Measurements from ENCODE around the gene SYK.

Gene SYK

GRCh38 chr9:90909225-90909624 lies 107.6 kb downstream of the SYK start:
- no peak for DNase-seq

GRCh38 chr9:90909747-90910283 lies 108.2 kb downstream of the SYK start:
- DNase-seq, result no peak

GRCh38 chr9:90914196-90914595 lies 112.6 kb downstream of the SYK start:
- DNase-seq, result no peak

DNA sequence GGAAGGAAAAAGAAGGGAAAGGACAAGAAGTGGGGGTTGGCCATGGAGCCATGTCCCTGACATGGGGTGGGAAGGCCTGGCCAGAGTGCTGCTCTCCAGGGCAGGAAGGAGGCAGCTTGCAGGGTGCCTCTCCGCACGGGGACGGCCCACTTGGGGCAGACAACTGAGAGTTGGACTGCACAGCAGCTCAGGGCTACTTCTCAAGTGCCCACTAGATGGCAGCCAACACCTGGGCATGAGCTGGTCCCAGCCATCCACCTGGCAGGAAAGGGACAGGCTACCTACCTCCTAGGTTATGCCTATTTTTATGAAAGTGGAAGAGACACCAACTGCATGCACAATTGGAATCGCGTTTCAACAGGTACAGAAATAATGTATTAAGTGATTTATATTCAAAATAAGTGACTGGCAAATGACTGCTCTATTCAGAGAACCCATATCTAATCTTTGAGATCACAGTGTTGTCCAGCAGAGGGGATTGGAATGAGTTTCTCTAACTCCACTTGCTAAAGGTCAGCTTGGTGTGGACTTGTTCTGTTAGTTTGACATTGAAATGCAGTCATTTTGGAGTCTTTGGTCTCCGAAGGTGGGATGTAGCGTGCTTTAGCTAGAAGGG lies 113.4 kb downstream of the SYK start:
- DNase-seq, result peak; percentile 55

GRCh38 chr9:90915693-90916092 lies 114.1 kb downstream of the SYK start:
- no peak for DNase-seq

- DNase-seq, result no peak
Observed at GRCh38 chr9:90916147-90916734, 114.6 kb downstream of the SYK start.

GRCh38 chr9:90919883-90920282 lies 118.3 kb downstream of the SYK start:
- DNase-seq, result no peak

DNA sequence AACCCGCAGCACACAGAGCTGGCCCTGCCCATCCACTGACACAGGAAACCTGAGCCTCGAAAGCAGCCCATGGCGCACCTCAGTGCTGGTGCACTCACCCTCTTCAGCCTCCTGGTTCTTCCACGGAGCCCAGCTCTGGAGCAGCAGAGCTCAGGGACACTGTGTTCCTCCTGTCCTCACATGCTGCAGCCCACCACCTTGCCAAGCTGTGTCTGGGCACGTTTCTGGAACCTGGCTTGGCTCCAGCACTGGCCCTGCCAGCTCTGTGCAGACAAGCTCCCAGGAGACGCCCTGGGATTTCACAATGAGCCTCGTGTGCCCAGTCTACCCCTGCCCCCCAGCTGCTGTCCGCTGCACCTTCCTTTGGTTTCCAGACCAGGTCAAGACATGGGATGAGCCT lies 119.5 kb downstream of the SYK start:
- peak; percentile 82 for DNase-seq

- DNase-seq, result no peak
Observed at GRCh38 chr9:90921969-90922368, 120.3 kb downstream of the SYK start.

- DNase-seq, result no peak
Observed at GRCh38 chr9:90925581-90926257, 124.1 kb downstream of the SYK start.

DNA sequence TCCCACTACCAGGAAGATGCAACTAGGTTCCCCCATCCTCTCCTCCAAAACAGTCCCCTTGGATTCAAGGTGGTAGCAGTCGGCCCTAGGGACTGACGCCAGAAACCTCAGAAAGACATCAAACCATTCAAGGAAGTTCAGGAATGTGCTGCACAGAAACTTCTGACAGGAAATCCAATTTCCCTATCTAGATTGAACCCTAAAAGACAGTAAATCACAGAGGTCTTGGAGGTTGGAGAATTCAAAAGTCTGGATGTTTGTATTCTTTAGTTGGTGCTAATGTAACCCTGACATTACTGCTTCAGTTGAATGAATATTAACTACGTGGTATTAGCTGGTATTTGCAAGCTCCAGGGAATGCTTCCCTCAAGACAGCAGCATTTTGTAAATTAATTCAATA lies 125.3 kb downstream of the SYK start:
- DNase-seq, result no peak

DNA sequence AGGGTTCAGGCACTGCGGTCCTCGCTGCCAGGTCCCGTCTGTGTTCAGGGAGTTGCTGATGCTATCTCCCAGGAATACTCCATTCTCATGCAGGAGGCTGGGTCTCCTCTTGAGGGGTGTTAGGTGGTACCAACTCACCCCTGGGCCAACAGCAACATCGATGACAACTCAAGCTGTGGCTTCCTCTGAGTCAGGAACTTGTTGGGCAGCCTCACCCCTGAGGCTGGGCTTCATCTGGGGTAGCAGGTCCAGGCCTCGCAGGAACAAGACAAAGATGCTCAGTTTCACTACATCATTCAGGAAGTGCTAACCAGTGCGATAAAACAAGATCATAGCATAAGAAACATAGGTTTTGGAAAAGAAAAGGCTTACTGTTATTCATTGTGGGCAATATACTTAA lies 125.9 kb downstream of the SYK start:
- DNase-seq, result no peak

DNA sequence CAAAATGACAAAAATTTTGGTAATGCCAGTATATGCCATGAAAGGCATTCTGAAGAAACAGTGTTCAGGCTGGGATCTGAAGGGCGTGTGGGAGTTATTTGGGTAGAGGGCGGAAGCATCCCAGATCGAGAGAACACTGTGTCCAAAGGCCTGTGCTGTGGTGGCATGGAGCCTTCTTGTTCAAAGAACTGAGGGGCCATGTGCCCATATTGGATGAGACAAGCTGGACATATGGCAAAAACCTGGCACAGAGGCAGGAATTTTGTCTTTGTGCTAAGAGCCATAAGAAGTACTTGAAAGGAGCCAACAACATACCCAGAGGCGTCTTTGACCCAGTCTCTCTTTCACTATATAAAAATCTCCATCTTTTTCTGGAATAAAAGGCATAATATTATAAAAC lies 128.0 kb downstream of the SYK start:
- DNase-seq, result no peak

DNA sequence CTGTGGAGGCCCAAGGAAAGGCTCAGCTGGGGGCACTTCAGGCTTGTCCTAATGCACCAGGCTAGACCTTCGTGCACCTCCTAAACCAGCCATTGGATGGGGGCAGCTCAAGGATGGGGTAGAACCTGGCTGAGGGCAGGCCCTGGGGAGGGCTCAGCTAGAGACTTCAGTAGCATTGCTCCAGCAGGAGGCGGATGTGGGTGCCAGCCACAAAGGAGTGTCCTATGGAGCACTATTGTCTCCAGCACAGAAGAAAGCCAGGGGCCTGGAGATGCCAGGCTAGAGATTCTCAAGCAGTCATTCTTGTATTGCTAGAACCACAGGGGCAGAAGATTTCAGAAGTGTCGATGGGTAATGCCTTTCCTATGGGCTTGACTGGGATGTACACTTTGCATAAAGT lies 131.8 kb downstream of the SYK start:
- no peak for DNase-seq

- peak; percentile 53 for DNase-seq
Observed at GRCh38 chr9:90939351-90939750, 137.7 kb downstream of the SYK start.

DNA sequence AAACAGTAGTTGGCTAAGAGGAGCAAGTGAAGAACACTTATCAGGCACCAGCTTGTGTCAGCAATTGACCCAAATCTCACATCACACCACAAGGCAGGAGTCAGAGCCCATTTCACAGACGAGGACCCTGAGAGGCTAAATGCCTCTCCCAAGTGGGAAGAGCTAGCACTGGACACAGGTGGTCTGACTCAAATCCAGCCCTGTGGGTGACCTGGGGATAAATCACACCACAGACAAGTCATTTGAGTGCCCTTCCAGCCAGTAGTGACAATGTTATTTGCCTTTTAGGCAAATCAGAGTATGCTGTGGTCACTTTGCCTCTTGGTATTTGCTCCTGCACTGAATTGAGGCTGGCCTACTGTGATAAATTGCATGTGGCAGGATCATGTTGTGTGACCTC lies 138.7 kb downstream of the SYK start:
- no peak for DNase-seq

GRCh38 chr9:90941661-90942060 lies 140.0 kb downstream of the SYK start:
- DNase-seq, result no peak

DNA sequence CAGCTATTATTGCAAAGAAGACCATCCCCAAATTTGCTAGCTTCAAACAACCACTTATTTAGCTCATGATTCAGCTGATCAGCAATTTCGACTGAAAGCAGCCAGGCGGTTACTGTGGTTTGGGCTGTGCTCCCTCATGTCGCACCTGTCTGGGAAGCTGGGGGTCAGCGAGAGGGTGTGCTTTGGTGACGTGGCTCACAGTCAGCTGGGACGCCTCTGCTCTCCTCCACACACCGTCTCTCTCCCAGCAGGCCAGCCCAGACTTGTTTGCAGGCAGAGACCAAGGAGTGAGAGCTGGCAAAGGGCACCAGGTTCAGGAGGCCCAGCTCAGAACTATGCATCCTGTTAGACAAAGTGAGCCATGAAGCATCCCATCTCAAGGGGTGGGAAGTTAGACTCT lies 140.9 kb downstream of the SYK start:
- no peak for DNase-seq

DNA sequence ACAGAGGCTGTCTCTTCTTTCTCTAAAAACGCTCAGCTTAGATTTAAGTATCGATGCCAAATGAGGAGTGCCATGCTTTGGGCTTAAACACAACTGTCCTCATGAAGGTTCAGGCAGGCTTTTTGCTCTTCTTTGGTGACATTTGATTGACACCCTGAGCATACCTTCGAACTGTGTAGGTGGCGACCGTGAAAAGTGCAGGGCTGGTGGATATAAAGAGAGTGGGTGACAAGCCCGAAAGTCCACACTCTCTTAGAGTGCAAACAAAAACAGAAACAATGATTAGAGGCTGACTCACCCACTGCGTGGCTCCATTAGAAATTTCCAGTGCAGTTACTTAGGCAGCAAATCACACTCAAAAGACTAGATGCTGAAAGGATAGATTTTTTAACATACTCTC lies 141.7 kb downstream of the SYK start:
- no peak for DNase-seq

GRCh38 chr9:90945336-90945735 lies 143.7 kb downstream of the SYK start:
- DNase-seq, result no peak

- DNase-seq, result no peak
Observed at GRCh38 chr9:90946982-90947381, 145.4 kb downstream of the SYK start.
